GM15510 (cell line): Measurements from ENCODE around the gene PRSS16.

Experiments used
- POLR2A ChIP-seq: IDR thresholded peaks from 3 replicates; pipeline ENCODE4 v1.6.1; 2011; ENCODE audit warnings: borderline replicate concordance; ENCODE audit not compliant: insufficient read length; ENCODE audit errors: extremely low read depth

Gene PRSS16, protein sequence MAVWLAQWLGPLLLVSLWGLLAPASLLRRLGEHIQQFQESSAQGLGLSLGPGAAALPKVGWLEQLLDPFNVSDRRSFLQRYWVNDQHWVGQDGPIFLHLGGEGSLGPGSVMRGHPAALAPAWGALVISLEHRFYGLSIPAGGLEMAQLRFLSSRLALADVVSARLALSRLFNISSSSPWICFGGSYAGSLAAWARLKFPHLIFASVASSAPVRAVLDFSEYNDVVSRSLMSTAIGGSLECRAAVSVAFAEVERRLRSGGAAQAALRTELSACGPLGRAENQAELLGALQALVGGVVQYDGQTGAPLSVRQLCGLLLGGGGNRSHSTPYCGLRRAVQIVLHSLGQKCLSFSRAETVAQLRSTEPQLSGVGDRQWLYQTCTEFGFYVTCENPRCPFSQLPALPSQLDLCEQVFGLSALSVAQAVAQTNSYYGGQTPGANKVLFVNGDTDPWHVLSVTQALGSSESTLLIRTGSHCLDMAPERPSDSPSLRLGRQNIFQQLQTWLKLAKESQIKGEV

DNA sequence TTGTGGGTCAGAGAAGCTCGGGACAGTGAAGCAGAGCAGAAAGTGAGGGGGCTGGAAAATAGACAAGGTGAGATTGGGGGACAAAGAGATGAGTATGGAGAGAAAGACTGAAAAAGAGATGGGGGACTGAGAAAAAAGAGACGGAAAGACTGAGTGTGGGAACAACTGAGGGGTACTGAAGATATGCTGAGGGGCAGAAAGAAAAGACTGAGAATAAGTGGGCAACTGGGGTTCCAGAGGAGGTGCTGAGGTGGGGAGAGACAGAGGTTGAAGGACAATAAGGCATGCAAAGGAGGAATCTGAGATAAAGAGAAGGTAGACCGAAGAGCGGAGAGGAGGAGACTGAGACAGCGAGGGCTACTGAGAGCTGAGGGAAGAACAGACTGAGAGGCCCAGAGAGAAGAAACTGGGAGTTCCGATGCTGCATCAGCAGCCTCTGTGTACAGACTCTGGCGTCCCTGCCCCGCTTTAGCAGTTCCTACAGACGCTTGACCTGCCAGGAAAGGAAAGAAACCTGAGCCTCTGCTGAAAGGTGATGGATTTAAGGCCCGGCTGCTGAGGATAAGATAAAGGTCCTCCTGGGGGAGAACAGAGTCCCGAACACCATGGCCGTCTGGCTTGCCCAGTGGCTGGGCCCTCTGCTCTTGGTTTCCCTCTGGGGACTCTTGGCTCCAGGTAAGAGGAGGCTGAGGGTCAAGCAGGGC, at the start of gene PRSS16:
Gene PRSS16 (plus strand): TSS at position 569 of the 704 bp plus-strand sequence. CDS start 37 bp downstream, at position 606.
- TF ChIP-seq POLR2A: no peak

DNA sequence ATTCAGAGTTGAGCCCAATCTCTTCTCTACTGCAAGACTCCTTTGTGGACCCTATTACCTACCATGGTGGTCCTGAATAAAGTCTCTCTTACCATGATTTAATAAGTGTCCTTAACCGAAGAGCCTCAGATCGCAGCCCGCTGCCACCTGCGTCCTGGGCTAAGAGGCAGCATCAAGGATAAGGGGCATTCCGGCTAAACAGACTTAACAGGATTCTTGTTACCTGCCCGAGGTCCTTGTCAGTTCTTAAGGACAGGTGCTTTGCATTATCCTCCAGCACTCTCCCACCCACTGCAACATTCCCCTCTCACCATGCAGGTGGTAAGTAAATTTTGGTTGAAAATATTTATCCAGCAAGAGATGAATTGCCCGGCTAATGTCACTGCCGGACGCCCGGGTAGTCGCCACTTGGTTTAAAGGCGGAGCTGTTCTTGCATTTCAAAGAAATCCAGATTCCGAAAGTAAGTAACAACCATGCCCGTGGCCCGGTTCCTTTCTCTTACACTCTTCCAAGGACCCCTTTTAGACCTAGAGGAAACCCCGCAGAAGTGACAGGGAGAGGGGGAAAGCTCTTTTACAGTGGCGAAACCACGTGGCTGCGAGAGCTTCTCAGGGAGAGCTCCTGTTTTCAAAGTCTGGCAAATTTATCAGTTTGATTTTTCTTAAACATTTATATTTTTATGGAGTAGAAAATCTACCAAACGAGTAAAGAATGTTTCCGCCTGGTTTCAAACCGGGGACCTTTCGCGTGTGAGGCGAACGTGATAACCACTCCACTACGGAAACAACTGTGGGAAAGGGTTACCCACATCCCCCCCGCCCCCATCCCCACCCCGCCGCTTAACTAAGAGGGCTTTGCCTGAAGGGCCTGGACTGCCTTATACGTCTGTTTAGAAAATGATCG, 41.9 kb upstream of the PRSS16 start:
- TF ChIP-seq POLR2A: no peak

DNA sequence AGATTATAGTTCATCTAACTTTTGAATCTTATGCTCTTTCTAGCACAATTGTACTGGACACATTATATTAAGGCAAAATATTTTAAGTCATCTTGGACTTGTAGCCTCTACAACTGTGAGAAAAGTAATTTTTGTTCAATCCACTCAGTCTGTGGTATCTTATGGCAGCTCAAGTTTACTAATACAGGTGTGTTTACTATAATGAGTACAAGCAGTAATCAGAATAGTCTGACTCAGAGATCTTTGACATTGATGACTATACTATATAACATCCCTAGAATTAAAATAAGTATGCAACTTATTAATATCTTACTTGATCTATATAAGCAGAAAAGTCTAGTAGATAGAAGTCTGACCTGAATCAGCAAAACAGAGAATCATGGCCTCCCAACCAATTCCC, 40.7 kb upstream of the PRSS16 start:
- no peak for TF ChIP-seq POLR2A

DNA sequence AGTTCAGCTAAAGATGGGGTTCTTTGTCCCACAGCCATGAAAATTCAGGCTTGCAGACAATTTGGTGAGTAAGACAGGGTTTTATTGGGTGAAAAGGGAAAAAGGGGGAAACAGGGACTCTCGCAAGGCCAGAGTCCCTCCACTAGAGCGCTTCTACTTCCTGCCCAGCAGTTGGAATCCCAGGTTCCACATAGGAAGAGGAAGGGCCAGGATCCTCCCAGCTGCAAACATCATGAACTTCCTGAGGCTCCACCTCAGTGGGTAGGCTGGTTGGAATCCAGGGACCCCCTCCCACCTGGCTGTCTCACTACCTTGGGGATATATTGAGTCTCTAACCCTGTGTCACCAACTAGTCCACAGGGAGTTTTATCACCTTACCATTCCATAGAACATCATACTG, 39.5 kb upstream of the PRSS16 start:
- TF ChIP-seq POLR2A: no peak

DNA sequence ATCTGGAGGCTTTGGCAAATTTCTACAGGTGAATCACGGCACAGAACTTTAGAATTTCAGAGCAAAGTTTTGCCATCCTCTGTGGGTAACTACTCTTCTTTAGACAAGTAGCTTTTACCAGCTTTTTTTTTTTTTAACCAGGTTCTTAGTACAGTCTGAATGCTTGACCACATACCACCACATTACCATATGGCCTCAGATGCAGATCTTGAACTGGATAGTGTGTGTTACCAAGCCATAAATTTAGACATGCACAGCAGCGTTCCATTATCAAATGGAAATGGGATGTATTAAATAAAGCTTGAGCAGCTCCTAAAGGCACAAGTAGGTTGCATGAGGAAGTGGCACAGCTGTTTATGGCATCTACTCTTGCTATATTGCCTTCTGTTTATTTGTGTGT, 38.3 kb upstream of the PRSS16 start:
- no peak for TF ChIP-seq POLR2A

DNA sequence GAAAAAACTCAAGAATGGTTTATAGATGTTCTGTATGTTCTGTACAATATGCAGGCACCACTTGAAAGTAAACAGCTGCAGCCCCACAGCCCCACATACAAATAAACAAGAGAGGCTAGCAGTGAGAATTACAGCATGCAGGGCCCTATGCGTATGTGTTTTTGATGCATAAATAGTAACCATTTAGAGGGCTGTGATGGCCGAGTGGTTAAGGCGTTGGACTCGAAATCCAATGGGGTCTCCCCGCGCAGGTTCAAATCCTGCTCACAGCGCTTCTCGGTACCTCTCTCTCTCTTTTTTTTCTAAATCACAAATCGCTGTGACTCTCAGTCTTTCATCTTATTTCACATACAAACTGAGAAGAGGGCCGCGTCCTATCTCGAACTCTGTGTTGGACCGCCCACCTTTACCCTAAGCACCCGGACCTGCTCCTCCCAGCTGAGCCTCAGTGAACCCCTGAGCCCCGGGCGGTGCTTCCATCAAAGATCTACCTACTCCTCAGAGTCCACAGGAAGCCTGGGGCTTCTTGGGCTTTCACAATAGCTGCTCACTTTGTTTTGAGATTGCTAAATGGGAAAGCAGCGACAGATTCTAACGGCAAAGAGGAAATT, 37.7 kb upstream of the PRSS16 start:
- no peak for TF ChIP-seq POLR2A

DNA sequence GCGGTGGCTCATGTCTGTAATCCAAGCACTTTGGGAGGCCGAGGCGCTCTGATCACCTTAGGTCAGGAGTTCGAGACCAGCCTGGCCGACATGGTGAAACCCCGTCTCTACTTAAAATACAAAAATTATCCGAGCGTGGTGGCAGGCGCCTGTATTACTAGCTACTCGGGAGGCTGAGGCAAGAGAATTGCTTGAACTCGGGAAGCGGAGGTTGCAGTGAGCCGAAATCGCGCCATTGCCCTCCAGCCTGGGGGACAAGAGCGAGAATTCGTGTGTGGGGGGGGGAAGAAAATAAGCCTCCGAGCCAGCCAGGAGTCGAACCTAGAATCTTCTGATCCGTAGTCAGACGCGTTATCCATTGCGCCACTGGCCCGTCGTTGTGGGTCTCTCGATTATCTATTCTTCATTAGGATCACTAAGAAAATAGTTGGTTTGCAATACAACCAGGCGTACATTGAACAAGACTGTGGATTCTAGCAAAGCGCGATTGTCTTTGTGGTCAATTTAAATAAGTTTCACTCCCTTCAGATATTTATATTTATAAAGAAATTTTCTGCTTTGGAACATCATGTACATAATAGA, 33.9 kb upstream of the PRSS16 start:
- no peak for TF ChIP-seq POLR2A

DNA sequence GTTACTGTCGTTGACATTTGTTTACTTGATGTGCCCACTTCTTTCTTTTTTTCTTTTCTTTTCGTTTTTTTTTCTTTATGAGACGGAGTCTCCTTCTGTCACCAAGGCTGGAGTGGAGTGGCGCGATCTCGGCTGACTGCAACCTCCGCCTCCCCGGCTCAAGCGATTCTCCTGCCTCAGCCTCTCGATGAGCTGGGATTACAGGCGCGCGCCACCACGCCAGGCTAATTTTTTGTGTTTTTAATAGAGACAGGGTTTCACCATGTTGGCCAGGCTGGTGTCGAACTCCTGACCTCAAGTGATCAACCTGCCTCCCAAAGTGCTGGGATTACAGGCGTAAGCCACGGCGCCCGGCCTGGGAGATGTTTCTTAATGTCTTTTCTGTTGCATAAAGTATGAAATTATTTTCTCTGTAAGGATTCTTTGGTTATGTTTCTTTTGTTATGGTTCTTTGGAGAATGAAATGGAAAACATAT, 33.3 kb upstream of the PRSS16 start:
- TF ChIP-seq POLR2A: no peak

DNA sequence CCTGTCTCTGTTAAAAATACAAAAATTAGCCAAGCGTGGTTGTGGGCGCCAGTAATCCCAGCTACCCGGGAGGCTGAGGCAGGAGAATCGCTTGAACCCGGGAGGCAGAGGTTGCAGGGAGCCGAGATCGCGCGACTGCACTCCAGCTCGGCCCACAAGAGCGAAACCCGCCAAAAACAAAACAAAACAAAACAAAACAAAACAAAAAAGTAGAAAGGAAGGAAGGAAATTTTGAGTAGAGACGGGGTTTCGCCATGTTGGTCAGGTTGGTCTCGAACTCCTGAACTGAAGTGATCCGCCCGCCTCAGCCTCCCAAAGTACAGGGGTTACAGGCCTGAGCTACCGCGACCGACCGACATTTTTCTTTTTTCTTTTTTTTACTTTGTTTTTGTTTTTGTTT, 30.6 kb upstream of the PRSS16 start:
- TF ChIP-seq POLR2A: no peak

DNA sequence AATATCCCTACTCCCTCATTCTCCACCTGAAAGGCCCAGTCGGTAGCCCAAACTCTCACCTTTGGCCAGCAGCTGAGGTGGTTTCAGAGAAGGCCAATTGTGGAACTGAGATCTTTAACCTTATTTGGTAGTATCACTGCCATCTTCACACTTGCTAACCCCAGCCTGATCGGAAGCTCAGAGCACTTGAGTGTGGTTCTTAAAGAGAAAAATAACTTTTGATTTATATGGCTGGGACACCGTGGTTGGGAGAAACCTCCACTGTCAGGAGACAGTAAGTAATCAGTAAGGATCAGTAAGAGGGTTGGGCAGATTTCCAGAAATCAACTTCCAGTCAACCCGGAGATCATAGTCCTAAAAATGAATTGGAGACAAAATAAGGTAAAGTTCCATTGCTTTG, 22.8 kb upstream of the PRSS16 start:
- TF ChIP-seq POLR2A: no peak

DNA sequence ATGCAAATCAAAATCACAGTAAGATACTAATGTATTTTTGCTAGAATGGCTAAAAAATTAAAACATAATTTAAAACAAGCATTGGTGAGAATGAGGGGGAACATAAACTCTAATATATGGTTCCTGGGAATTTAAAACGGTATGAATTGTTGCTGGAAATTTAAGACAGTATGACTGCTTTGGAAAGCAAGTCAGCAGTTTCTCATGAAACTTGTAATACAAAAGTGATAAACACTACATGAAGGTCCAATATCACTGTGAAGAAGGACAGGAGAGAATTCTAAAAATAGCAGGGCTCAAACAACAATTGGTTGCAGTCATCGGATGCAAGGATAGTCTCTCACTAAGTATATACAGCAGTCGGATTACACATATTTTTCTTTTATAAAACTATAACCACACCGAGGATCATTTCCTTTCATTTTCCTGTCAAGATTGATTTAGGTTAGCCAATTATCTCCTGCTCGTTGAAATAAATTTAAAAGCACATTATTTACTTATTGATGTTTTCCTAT, 18.5 kb upstream of the PRSS16 start:
- TF ChIP-seq POLR2A: no peak

DNA sequence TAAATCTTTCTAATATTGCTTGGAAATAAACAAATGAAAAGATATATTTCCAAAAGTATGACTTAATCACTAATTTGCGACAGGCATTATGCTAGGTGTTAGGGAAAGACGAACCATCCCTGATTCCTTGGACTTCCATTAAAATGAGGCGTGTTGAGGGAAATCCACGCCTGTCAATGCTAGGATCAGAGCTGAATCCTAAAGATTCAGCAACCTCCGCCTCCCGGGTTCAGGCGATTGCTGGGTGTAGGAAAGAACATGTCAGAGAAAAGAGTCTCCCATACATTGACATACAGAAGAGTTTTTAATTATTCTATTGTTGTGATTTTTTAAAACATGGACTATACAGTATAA, 16.8 kb upstream of the PRSS16 start:
- TF ChIP-seq POLR2A: no peak

DNA sequence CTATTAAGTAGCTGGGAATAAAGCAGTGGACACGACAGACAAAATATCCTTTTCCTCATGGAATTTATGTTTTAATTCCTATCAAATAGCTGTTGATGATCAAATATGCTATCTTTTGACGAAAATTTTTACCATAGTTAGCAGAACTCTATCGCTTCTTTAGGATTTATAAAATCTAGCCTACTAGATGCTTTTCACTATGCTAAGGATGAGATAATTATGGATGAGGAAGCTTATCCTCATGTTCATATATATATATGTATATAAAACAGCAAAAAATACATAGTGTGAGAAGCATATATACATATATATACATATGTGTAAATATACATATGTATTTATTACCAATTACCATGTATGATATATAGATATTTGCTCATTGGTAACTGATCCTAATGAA, 12.9 kb upstream of the PRSS16 start:
- TF ChIP-seq POLR2A: no peak
